Ureter (tissue), 1 donor: ENCODE measurements around the gene AAMDC. TPM values are rescaled to one million over a fixed set of nuclear protein-coding genes. Genes with fewer than 3 reads are reported as not detected.
A peak's percentile ranks its signal among the peaks of the same experiment; 100 is the strongest.
"Not testable (repeated sequence)": the region's sequence is repeated elsewhere in the genome, so short reads cannot be mapped to it uniquely, and the experiment has no call there.

ENCODE experiments used
- DNase-seq: peaks from one replicate; pipeline ENCODE4 v3.0.0-alpha.2; 2020; ENCODE audit warnings: low spot score
- total RNA-seq: library from RNA; stranded (reverse); gene quantifications from one replicate; pipeline ENCODE4 v1.2.4, GENCODE V29; 2023
- donor health status: DM: yes; HTN: yes; CAD: no.

Gene AAMDC
- total RNA-seq, 1 donor from 2014 or later, result 20.4 TPM

DNA sequence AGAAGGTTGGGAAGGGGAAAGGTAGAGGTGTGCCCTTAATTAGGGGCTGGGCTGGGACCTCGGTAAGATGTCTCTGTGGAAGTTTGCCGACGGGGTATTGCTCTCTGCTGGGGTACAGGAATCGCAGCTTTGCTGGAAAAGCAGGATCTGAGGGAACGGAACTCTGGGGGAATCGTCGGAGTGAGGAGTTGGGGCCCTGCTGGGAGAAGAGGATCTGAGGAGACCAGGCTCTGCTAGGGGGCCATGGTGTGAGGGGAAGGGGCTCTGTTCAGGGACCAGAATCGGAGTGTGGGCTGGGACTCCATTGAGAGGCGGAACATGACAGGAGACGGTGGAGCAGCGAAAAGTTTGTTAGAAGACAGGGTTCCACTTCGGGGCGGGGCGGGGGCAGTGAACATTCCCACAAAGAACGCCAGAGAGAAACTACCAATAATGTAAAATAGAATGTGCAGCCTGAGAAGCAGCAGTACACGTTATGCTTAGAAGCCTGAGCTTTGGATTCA, 456 bp downstream of the AAMDC start:
- DNase-seq, result peak; percentile 46

DNA sequence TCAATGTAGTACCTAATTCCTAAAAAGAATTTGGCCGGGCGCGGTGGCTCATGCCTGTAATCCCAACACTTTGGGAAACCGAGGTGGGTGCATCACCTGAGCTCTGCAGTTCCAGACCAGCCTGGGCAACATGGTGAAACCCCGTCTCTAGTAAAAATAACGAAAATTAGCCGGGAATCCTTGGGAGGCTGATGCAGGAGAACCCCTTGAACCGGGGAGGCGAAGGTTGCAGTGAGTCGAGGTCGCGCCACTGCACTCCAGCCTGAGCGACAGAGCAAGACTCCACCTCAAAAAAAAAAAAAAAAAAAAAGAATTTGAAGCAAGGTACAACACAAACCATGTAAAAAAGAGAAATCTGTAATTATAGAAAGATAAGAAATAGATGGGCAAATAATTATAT, 1.2 kb downstream of the AAMDC start:
- not testable (repeated sequence) for DNase-seq

DNA sequence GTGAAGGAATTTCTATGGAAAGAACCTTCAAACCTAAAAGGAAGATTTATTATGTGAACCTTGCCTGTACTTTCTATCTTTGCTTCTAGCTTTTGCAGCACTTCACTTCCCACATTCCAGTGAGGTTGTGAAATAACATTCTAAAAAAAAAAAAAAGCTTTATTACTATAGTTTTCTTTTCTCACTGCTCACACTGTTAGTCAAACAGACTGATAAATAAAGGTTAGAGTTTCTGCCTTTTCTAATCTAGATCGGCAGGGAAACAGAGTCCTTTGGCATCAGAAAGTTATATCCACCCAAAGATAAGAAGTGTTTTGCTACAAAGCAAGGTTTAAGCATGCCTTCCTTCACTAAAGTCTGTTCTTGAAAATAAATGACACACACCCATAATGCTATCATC, 2.8 kb downstream of the AAMDC start:
- no peak for DNase-seq

DNA sequence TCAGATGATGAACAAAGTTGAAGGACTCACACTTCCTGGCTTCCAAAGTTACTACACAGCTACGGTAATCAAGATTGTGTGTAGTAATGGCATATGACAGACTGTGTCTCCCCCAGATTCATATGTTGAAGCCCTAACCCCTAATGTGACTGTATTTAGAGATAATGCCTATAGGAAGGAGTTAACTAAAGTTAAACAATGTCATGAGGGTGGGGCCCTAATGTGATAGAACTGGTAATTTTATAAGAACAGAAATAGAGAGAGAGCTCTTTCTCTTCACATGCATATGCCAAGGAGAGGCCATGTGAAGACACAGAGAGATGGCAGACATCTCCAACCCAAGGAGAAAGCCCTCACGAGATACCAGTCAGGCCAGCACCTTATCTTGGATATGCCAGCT, 8.0 kb downstream of the AAMDC start:
- DNase-seq, result no peak

GRCh38 chr11:77833302-77833701, 12.4 kb downstream of the AAMDC start:
- DNase-seq, result no peak

GRCh38 chr11:77842441-77843121, 21.6 kb downstream of the AAMDC start:
- DNase-seq, result no peak

DNA sequence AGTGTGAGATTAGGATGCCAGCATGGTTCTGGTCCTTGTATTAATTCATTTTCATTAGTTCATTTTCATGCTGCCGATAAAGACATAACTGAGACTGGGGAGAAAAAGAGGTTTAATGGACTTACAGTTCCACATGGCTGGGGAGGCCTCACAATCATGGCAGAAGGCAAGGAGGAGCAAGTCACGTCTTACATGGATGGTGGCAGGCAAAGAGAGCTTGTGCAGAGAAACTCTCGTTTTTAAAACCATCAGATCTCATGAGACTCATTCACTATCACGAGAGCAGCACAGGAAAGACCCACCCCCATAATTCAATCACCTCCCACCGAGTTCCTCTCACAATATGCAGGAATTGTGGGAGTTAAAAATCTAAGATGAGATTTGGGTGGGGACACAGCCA, 22.8 kb downstream of the AAMDC start:
- DNase-seq, result not testable (repeated sequence)

DNA sequence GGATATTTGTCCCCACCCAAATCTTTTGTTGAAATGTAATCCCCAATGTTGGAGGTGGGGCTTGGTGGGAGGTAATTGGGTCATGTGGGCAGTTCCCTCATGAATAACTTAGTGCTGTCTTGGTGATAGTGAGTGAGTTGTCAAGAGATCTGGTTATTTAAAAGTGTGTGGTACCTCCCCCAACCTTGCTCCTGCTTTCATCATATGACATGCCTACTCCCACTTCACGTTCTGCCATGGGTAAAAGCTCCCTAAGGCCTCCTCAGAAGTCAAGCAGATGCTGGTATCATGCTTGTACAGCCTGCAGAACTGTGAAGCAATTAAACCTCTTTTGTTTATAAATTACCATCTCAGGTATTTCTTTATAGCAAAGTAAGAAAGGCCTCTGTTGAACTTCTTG, 30.6 kb downstream of the AAMDC start:
- DNase-seq, result no peak

- no peak for DNase-seq
Observed at GRCh38 chr11:77854838-77855237, 33.9 kb downstream of the AAMDC start.

GRCh38 chr11:77857906-77858457, 37.0 kb downstream of the AAMDC start:
- DNase-seq, result not testable (repeated sequence)

DNA sequence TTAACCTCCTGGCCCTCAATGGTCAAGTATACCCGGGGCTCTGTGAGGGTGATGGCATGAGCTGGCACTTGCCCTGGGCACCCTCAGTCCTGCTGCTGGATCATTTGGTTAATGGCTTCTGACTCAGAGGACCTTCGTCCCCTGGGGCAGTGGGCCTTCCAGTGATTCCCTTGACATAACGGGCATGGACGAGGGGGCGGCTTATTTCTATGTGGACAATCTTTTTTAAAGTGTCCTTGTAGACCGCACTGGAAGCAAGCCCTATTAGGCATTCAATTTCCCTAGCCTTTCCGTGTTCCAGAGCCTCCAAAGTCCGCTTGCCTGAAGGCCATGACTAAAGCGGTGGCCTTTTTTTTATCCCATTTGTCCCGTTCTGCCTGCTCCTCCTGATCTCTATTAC, 40.5 kb downstream of the AAMDC start:
- DNase-seq, result not testable (repeated sequence)

GRCh38 chr11:77865805-77866204, 44.9 kb downstream of the AAMDC start:
- DNase-seq, result no peak

- DNase-seq, result no peak
Observed at GRCh38 chr11:77866336-77866735, 45.4 kb downstream of the AAMDC start.

DNA sequence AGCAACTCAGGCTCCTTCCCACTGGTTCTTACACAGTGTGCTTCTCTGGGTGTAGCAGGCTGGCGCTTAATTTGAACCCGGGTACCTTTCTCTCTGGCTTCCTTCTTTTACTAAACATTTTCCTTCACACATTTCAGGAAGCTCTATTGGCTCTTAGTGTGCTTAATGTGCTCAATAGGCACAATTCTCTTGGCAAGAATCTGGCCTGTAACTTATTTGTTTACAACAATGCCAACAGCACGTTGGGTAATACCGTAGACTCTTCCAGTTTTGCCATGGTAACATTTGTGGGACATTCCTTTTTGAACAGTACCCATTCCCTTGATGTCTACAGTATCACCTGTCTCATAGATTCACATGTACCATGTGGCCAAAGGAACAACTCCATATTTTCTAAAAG, 47.8 kb downstream of the AAMDC start:
- no peak for DNase-seq

- DNase-seq, result no peak
Observed at GRCh38 chr11:77871855-77872254, 50.9 kb downstream of the AAMDC start.

GRCh38 chr11:77873345-77873744, 52.4 kb downstream of the AAMDC start:
- no peak for DNase-seq

DNA sequence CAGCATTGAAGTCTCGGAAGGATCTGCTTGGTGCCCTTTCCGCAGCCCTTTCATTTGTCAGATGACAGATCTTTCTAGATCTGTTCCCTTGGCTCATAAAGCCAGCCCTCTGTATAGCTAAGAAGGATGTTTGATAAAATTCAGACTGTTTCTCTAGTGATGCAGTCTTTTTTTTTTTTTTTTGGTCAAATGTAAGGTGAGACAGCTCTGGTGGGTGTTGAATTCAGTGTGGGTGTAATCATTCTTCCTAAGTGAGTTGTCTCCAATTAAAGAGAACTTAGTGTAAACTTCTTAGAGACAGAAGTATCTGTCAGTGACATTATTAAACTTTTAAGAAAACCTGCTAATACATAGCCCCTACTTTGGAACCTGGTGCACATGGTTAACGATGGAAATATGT, 53.3 kb downstream of the AAMDC start:
- no peak for DNase-seq

GRCh38 chr11:77876045-77876444, 55.1 kb downstream of the AAMDC start:
- no peak for DNase-seq

- DNase-seq, result not testable (repeated sequence)
Observed at GRCh38 chr11:77878247-77878646, 57.3 kb downstream of the AAMDC start.

GRCh38 chr11:77879218-77879617, 58.3 kb downstream of the AAMDC start:
- no peak for DNase-seq

DNA sequence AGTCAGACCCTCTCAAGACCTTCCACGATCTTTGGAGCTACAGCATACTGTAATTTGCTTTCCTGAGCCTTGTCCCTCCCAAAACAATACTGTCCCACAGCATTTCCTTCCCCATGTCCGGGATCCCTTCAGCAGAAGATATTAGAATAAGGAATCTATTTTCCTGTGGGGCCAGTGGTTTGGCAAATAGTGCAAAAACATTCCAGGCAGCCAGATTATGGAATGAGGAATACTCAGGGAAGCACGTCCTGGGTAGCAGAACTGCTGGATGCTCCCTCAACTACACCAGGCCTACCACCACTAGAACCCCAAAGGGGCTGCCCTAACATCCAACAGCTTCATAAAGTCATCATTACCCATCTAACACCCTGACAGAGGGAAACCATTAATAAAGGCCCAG, 61.5 kb downstream of the AAMDC start:
- DNase-seq, result no peak

- DNase-seq, result no peak
Observed at GRCh38 chr11:77883775-77884174, 62.8 kb downstream of the AAMDC start.

GRCh38 chr11:77884186-77884828, 63.4 kb downstream of the AAMDC start:
- DNase-seq, result no peak
